ENCODE results near the gene ABCA10.

DNA sequence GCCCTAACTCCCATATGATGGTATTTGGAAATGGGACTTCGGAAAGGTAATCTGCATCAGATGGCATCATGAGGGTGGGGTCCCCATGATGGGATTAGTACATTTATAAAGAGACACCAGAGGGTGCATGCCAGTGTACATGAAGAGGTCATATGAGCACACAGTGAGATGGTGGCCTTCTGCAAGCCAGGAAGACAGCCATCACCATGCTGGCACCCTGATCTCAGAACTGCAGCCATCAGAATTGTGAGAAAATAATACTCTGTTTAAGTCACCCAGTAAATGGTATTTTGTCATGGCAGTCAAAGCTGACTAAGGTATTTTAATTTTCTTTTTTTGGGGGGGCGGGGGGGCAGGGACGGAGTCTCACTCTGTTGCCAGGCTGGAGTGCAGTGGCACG, 47.1 kb upstream of the ABCA10 start:
- TF ChIP-seq, protein P1, sequence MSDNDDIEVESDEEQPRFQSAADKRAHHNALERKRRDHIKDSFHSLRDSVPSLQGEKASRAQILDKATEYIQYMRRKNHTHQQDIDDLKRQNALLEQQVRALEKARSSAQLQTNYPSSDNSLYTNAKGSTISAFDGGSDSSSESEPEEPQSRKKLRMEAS (IDR thresholded peaks at IDR 0.05): no peak
- TF ChIP-seq POLR2A (IDR thresholded peaks at IDR 0.05; ENCODE audit: borderline replicate concordance, extremely low read depth, insufficient read depth, insufficient read length): no peak
- TF ChIP-seq, protein P2, sequence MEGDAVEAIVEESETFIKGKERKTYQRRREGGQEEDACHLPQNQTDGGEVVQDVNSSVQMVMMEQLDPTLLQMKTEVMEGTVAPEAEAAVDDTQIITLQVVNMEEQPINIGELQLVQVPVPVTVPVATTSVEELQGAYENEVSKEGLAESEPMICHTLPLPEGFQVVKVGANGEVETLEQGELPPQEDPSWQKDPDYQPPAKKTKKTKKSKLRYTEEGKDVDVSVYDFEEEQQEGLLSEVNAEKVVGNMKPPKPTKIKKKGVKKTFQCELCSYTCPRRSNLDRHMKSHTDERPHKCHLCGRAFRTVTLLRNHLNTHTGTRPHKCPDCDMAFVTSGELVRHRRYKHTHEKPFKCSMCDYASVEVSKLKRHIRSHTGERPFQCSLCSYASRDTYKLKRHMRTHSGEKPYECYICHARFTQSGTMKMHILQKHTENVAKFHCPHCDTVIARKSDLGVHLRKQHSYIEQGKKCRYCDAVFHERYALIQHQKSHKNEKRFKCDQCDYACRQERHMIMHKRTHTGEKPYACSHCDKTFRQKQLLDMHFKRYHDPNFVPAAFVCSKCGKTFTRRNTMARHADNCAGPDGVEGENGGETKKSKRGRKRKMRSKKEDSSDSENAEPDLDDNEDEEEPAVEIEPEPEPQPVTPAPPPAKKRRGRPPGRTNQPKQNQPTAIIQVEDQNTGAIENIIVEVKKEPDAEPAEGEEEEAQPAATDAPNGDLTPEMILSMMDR (IDR thresholded peaks at IDR 0.05 in 2 of 3, conservative IDR thresholded peaks at IDR 0.05 in 1 of 3; ENCODE audit: borderline replicate concordance in 1 of 3, insufficient read depth in 1 of 3, low read depth in 2 of 3, low read length in 2 of 3): no peak
- TF ChIP-seq, protein P3, sequence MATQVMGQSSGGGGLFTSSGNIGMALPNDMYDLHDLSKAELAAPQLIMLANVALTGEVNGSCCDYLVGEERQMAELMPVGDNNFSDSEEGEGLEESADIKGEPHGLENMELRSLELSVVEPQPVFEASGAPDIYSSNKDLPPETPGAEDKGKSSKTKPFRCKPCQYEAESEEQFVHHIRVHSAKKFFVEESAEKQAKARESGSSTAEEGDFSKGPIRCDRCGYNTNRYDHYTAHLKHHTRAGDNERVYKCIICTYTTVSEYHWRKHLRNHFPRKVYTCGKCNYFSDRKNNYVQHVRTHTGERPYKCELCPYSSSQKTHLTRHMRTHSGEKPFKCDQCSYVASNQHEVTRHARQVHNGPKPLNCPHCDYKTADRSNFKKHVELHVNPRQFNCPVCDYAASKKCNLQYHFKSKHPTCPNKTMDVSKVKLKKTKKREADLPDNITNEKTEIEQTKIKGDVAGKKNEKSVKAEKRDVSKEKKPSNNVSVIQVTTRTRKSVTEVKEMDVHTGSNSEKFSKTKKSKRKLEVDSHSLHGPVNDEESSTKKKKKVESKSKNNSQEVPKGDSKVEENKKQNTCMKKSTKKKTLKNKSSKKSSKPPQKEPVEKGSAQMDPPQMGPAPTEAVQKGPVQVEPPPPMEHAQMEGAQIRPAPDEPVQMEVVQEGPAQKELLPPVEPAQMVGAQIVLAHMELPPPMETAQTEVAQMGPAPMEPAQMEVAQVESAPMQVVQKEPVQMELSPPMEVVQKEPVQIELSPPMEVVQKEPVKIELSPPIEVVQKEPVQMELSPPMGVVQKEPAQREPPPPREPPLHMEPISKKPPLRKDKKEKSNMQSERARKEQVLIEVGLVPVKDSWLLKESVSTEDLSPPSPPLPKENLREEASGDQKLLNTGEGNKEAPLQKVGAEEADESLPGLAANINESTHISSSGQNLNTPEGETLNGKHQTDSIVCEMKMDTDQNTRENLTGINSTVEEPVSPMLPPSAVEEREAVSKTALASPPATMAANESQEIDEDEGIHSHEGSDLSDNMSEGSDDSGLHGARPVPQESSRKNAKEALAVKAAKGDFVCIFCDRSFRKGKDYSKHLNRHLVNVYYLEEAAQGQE (IDR thresholded peaks at IDR 0.05; ENCODE audit: low read depth): no peak
- TF ChIP-seq YY1 (IDR thresholded peaks at IDR 0.05; ENCODE audit: extremely low read depth, insufficient replicate concordance, low read depth, low read length): no peak
- no peak for TF ChIP-seq ZNF274 (IDR thresholded peaks at IDR 0.05; ENCODE audit: low read depth, low read length)
- TF ChIP-seq EZH2 (IDR thresholded peaks at IDR 0.05): no peak
- TF ChIP-seq SP1 (IDR thresholded peaks at IDR 0.05; ENCODE audit: low read depth): no peak
- no peak for TF ChIP-seq POLR2AphosphoS5 (IDR thresholded peaks at IDR 0.05; ENCODE audit: low read depth, low read length)
- no peak for TF ChIP-seq EZH2phosphoT487 (IDR thresholded peaks at IDR 0.05; ENCODE audit: borderline replicate concordance)
- no peak for TF ChIP-seq SIN3A (IDR thresholded peaks at IDR 0.05; ENCODE audit: low read depth)
